ENCODE measurements around the gene MMEL1. TPM values are rescaled to one million over a fixed set of nuclear protein-coding genes. Genes with fewer than 3 reads are reported as not detected.

The MMEL1 gene
- total and polyA plus RNA-seq, 2 of the 13 experiments (the other 11 are each of a cell fraction or from before 2014, with no cell fraction given) = 0.48 TPM; not detected in 1

GRCh38 chr1:2607641-2608091, 25.1 kb downstream of the MMEL1 start (continued):
- TF ChIP-seq TFE3 (CRISPR knock-in tag; IDR thresholded peaks at IDR 0.05) (no peak), ZNF251 (CRISPR knock-in tag; IDR thresholded peaks at IDR 0.05) (no peak), MTA3 (CRISPR knock-in tag; IDR thresholded peaks at IDR 0.05) (no peak), PAX8 (CRISPR knock-in tag; IDR thresholded peaks at IDR 0.05; ENCODE audit: borderline replicate concordance) (no peak), ZSCAN29 (CRISPR knock-in tag; conservative IDR thresholded peaks at IDR 0.05) (no peak), ONECUT2 (CRISPR knock-in tag; IDR thresholded peaks at IDR 0.05) (no peak), SMC3 (IDR thresholded peaks at IDR 0.05; ENCODE audit: low read length) (no peak)
- TF ChIP-seq, protein P1, sequence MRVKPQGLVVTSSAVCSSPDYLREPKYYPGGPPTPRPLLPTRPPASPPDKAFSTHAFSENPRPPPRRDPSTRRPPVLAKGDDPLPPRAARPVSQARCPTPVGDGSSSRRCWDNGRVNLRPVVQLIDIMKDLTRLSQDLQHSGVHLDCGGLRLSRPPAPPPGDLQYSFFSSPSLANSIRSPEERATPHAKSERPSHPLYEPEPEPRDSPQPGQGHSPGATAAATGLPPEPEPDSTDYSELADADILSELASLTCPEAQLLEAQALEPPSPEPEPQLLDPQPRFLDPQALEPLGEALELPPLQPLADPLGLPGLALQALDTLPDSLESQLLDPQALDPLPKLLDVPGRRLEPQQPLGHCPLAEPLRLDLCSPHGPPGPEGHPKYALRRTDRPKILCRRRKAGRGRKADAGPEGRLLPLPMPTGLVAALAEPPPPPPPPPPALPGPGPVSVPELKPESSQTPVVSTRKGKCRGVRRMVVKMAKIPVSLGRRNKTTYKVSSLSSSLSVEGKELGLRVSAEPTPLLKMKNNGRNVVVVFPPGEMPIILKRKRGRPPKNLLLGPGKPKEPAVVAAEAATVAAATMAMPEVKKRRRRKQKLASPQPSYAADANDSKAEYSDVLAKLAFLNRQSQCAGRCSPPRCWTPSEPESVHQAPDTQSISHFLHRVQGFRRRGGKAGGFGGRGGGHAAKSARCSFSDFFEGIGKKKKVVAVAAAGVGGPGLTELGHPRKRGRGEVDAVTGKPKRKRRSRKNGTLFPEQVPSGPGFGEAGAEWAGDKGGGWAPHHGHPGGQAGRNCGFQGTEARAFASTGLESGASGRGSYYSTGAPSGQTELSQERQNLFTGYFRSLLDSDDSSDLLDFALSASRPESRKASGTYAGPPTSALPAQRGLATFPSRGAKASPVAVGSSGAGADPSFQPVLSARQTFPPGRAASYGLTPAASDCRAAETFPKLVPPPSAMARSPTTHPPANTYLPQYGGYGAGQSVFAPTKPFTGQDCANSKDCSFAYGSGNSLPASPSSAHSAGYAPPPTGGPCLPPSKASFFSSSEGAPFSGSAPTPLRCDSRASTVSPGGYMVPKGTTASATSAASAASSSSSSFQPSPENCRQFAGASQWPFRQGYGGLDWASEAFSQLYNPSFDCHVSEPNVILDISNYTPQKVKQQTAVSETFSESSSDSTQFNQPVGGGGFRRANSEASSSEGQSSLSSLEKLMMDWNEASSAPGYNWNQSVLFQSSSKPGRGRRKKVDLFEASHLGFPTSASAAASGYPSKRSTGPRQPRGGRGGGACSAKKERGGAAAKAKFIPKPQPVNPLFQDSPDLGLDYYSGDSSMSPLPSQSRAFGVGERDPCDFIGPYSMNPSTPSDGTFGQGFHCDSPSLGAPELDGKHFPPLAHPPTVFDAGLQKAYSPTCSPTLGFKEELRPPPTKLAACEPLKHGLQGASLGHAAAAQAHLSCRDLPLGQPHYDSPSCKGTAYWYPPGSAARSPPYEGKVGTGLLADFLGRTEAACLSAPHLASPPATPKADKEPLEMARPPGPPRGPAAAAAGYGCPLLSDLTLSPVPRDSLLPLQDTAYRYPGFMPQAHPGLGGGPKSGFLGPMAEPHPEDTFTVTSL (CRISPR knock-in tag; IDR thresholded peaks at IDR 0.05; ENCODE audit: borderline replicate concordance) = no peak

Data from HepG2 (cell line).